ENCODE measurements around the gene ZNF14. TPM values are rescaled to one million over a fixed set of nuclear protein-coding genes. Genes with fewer than 3 reads are reported as not detected.
"Not testable (repeated sequence)": the region's sequence is repeated elsewhere in the genome, so short reads cannot be mapped to it uniquely, and the experiment has no call there.

ZNF14 gene
- 10 to 100 TPM; 12.7 to 18.6 (median 14.0) TPM for total RNA-seq
- 16.6 TPM for total RNA-seq (2013)

GRCh38 chr19:19732579-19733501 lies at the start of gene ZNF14:
TSS of gene ZNF14 (minus strand) at chr19:19733112. CDS start at chr19:19732958, 154 bp downstream.
- H3K9me3 Mint-ChIP-seq: no peaks in the 10 kb centered on the region
- 0% methylated on average over 61 of the region's 61 CpGs for WGBS (ENCODE audit: insufficient coverage)
- peak within 1 kb of the TSS; percentile 73 for H3K27ac ChIP-seq (ENCODE audit: low read length)
- intact Hi-C loops (cut with micrococcal nuclease): loop anchor here (1.0 to 5.0 kb wide), 4 partner anchors 43 to 169 kb away; partner anchors contain the start of genes ZNF101, ZNF506 and ZNF93
- H3K36me3 ChIP-seq (ENCODE audit: control insufficient read depth, insufficient read depth, low read length): no peaks in the 10 kb centered on the region
- H3K4me1 Mint-ChIP-seq: peaks cover 17 to 36% of the 10 kb centered on the region in 2 donors
- peak within 1 kb of the TSS; percentile 96 for H3K4me3 ChIP-seq (ENCODE audit: low read length)
- peaks cover 3% of the 10 kb centered on the region for H3K9me3 ChIP-seq (ENCODE audit: control insufficient read depth, insufficient read depth, low read length)
- no peaks in the 10 kb centered on the region for H3K36me3 Mint-ChIP-seq
- no peaks in the 10 kb centered on the region for H3K27me3 Mint-ChIP-seq (ENCODE audit: low read depth in 2 of 2)
- ATAC-seq: peak; percentile 100
- peak within 1 kb of the TSS; percentile 99 for H3K4me3 Mint-ChIP-seq
- H3K4me1 ChIP-seq (ENCODE audit: control insufficient read depth, insufficient read depth, low read length): peaks cover 18% of the 10 kb centered on the region
- peak within 1 kb of the TSS; percentile 93 to 96 for H3K27ac Mint-ChIP-seq
- no peaks in the 10 kb centered on the region for H3K27me3 ChIP-seq (ENCODE audit: control insufficient read depth, insufficient read depth, low read length)
- peak; percentile 90 to 96 for DNase-seq
- no peak for TF ChIP-seq CTCF (IDR thresholded peaks at IDR 0.05)

GRCh38 chr19:19781791-19782190 lies 48.9 kb upstream of the ZNF14 start:
- H3K4me3 Mint-ChIP-seq; intact Hi-C loops (cut with micrococcal nuclease); H3K36me3 Mint-ChIP-seq; H3K27ac ChIP-seq (ENCODE audit: low read length); H3K9me3 ChIP-seq (ENCODE audit: control insufficient read depth, insufficient read depth, low read length); H3K4me3 ChIP-seq (ENCODE audit: low read length); DNase-seq; H3K27me3 Mint-ChIP-seq (ENCODE audit: low read depth in 2 of 2); H3K9me3 Mint-ChIP-seq; ATAC-seq; H3K27me3 ChIP-seq (ENCODE audit: control insufficient read depth, insufficient read depth, low read length); H3K36me3 ChIP-seq (ENCODE audit: control insufficient read depth, insufficient read depth, low read length); H3K4me1 ChIP-seq (ENCODE audit: control insufficient read depth, insufficient read depth, low read length): not testable (repeated sequence)
- 86% methylated on average over 6 of the region's 6 CpGs for WGBS (ENCODE audit: insufficient coverage)
- peaks cover 50 to 53% of the 10 kb centered on the region in 2 donors for H3K4me1 Mint-ChIP-seq
- peak overlapping the region in 1 of 2 donors; percentile 18 for H3K27ac Mint-ChIP-seq

GRCh38 chr19:19778666-19779065 lies 45.8 kb upstream of the ZNF14 start:
- peaks cover 37 to 51% of the 10 kb centered on the region in 2 donors for H3K4me1 Mint-ChIP-seq
- Histone ChIP-seq H3K27me3 (ENCODE audit: control insufficient read depth, insufficient read depth, low read length) (no peaks in the 10 kb centered on the region), H3K4me1 (ENCODE audit: control insufficient read depth, insufficient read depth, low read length) (peaks cover 15% of the 10 kb centered on the region), H3K36me3 (ENCODE audit: control insufficient read depth, insufficient read depth, low read length) (no peaks in the 10 kb centered on the region), H3K4me3 (ENCODE audit: low read length) (no peak overlapping the region), H3K9me3 (ENCODE audit: control insufficient read depth, insufficient read depth, low read length) (no peaks in the 10 kb centered on the region), H3K27ac (ENCODE audit: low read length) (no peak overlapping the region)
- ATAC-seq (no peak), DNase-seq (no peak)
- no peaks in the 10 kb centered on the region for H3K36me3 Mint-ChIP-seq
- peak overlapping the region; percentile 93 for H3K4me3 Mint-ChIP-seq
- intact Hi-C loops (cut with micrococcal nuclease): no loop called here
- H3K27me3 Mint-ChIP-seq (ENCODE audit: low read depth in 2 of 2): no peaks in the 10 kb centered on the region
- 88% methylated on average over 2 of the region's 2 CpGs for WGBS (ENCODE audit: insufficient coverage)
- TF ChIP-seq CTCF (IDR thresholded peaks at IDR 0.05): no peak
- no peaks in the 10 kb centered on the region for H3K9me3 Mint-ChIP-seq
- peak overlapping the region; percentile 89 to 94 for H3K27ac Mint-ChIP-seq

GRCh38 chr19:19777692-19778091 lies 44.8 kb upstream of the ZNF14 start:
- H3K9me3 Mint-ChIP-seq: no peaks in the 10 kb centered on the region
- ATAC-seq (no peak), DNase-seq (no peak)
- H3K9me3 ChIP-seq (ENCODE audit: control insufficient read depth, insufficient read depth, low read length): no peaks in the 10 kb centered on the region
- H3K4me3 Mint-ChIP-seq: peak overlapping the region; percentile 93
- TF ChIP-seq CTCF (IDR thresholded peaks at IDR 0.05): no peak
- intact Hi-C loops (cut with micrococcal nuclease): no loop called here
- no peaks in the 10 kb centered on the region for H3K36me3 Mint-ChIP-seq
- H3K4me1 Mint-ChIP-seq: peaks cover 32 to 46% of the 10 kb centered on the region in 2 donors
- H3K4me1 ChIP-seq (ENCODE audit: control insufficient read depth, insufficient read depth, low read length): peaks cover 15% of the 10 kb centered on the region
- 100% methylated on average over 4 of the region's 5 CpGs for WGBS (ENCODE audit: insufficient coverage)
- H3K27me3 ChIP-seq (ENCODE audit: control insufficient read depth, insufficient read depth, low read length): no peaks in the 10 kb centered on the region
- H3K27ac Mint-ChIP-seq: peak overlapping the region; percentile 89 to 94
- no peaks in the 10 kb centered on the region for H3K36me3 ChIP-seq (ENCODE audit: control insufficient read depth, insufficient read depth, low read length)
- H3K4me3 ChIP-seq (ENCODE audit: low read length): no peak overlapping the region
- H3K27me3 Mint-ChIP-seq (ENCODE audit: low read depth in 2 of 2): no peaks in the 10 kb centered on the region
- no peak overlapping the region for H3K27ac ChIP-seq (ENCODE audit: low read length)

All from natural killer cell (primary cell).